Neural progenitor cell (in vitro differentiated cells): ENCODE data around the gene CREB5.

ENCODE experiments used
- EZH2 ChIP-seq: fragments of 200-600 bp; sonication (generic); IDR thresholded peaks from 2 replicates; pipeline ENCODE4 v1.6.1; 2017; ENCODE audit warnings: antibody characterized with exemption, mild to moderate bottlenecking, moderate library complexity
- TF ChIP-seq, protein P1 (sequence below): fragments of 200-600 bp; sonication (generic); IDR thresholded peaks from 2 replicates; pipeline ENCODE4 v1.5.1; 2017; ENCODE audit warnings: antibody characterized with exemption, mild to moderate bottlenecking

- TF ChIP-seq, protein P1, sequence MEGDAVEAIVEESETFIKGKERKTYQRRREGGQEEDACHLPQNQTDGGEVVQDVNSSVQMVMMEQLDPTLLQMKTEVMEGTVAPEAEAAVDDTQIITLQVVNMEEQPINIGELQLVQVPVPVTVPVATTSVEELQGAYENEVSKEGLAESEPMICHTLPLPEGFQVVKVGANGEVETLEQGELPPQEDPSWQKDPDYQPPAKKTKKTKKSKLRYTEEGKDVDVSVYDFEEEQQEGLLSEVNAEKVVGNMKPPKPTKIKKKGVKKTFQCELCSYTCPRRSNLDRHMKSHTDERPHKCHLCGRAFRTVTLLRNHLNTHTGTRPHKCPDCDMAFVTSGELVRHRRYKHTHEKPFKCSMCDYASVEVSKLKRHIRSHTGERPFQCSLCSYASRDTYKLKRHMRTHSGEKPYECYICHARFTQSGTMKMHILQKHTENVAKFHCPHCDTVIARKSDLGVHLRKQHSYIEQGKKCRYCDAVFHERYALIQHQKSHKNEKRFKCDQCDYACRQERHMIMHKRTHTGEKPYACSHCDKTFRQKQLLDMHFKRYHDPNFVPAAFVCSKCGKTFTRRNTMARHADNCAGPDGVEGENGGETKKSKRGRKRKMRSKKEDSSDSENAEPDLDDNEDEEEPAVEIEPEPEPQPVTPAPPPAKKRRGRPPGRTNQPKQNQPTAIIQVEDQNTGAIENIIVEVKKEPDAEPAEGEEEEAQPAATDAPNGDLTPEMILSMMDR, result no peak
- no peak for TF ChIP-seq EZH2
These were observed 2.1 kb downstream of the CREB5 start for GRCh38 chr7:28414453-28414852.
